ENCODE results near the gene FGGY. TPM values are rescaled to one million over a fixed set of nuclear protein-coding genes. Genes with fewer than 3 reads are reported as not detected.
"Not testable (repeated sequence)": the region's sequence is repeated elsewhere in the genome, so short reads cannot be mapped to it uniquely, and the experiment has no call there.

Gene FGGY
- total and polyA plus RNA-seq, 4 donors, result 9.0 to 44.4 (median 21.1) TPM

GRCh38 chr1:59730302-59730701 lies 433.4 kb downstream of the FGGY start:
- H3K4me3 ChIP-seq (ENCODE audit: low read depth, low read length), result no peak overlapping the region
- H3K27ac ChIP-seq (ENCODE audit: low read depth, low read length), result peak overlapping the region; percentile 72
- peak in 1 of 6 donors; percentile 52 for DNase-seq (ENCODE audit: low read depth in 4 of 6, low spot score in 6 of 6)
- no peaks in the 10 kb centered on the region for H3K9me3 ChIP-seq (ENCODE audit: control insufficient read depth, insufficient read depth, low read length)
- H3K36me3 ChIP-seq (ENCODE audit: control insufficient read depth, insufficient read depth, low read length), result no peaks in the 10 kb centered on the region
- H3K27me3 ChIP-seq (ENCODE audit: control insufficient read depth, insufficient read depth, low read length), result no peaks in the 10 kb centered on the region
- no CpG with 5 or more reads among the region's 1 CpG for WGBS (ENCODE audit: insufficient coverage)
- peaks cover 7% of the 10 kb centered on the region for H3K4me1 ChIP-seq (ENCODE audit: control insufficient read depth, insufficient read depth, low read length)

- Histone ChIP-seq H3K4me1 (ENCODE audit: control insufficient read depth, insufficient read depth, low read length) (peaks cover 7% of the 10 kb centered on the region), H3K9me3 (ENCODE audit: control insufficient read depth, insufficient read depth, low read length) (no peaks in the 10 kb centered on the region), H3K4me3 (ENCODE audit: low read depth, low read length) (no peak overlapping the region), H3K27ac (ENCODE audit: low read depth, low read length) (peak overlapping the region; percentile 72), H3K27me3 (ENCODE audit: control insufficient read depth, insufficient read depth, low read length) (no peaks in the 10 kb centered on the region), H3K36me3 (ENCODE audit: control insufficient read depth, insufficient read depth, low read length) (no peaks in the 10 kb centered on the region)
- 40% methylated on average over 7 of the region's 12 CpGs for WGBS (ENCODE audit: insufficient coverage)
- DNase-seq (ENCODE audit: low read depth in 4 of 6, low spot score in 6 of 6), result peak in 3 of 6 donors; percentile 31 to 78 (median 47)
Measured at GRCh38 chr1:59730759-59731478, 434.0 kb downstream of the FGGY start.

GRCh38 chr1:59731591-59731990 lies 434.7 kb downstream of the FGGY start:
- 100% methylated on average over 1 of the region's 1 CpG for WGBS (ENCODE audit: insufficient coverage)
- Histone ChIP-seq H3K36me3 (ENCODE audit: control insufficient read depth, insufficient read depth, low read length) (no peaks in the 10 kb centered on the region), H3K4me3 (ENCODE audit: low read depth, low read length) (no peak overlapping the region), H3K27me3 (ENCODE audit: control insufficient read depth, insufficient read depth, low read length) (no peaks in the 10 kb centered on the region), H3K9me3 (ENCODE audit: control insufficient read depth, insufficient read depth, low read length) (peaks cover under 1% of the 10 kb centered on the region), H3K4me1 (ENCODE audit: control insufficient read depth, insufficient read depth, low read length) (peaks cover 7% of the 10 kb centered on the region), H3K27ac (ENCODE audit: low read depth, low read length) (peak overlapping the region; percentile 72)
- DNase-seq (ENCODE audit: low read depth in 4 of 6, low spot score in 6 of 6), result no peak

- DNase-seq (ENCODE audit: low read depth in 4 of 6, low spot score in 6 of 6), result no peak
- Histone ChIP-seq H3K4me1 (ENCODE audit: control insufficient read depth, insufficient read depth, low read length) (peaks cover 7% of the 10 kb centered on the region), H3K9me3 (ENCODE audit: control insufficient read depth, insufficient read depth, low read length) (peaks cover 5% of the 10 kb centered on the region), H3K27ac (ENCODE audit: low read depth, low read length) (peak overlapping the region; percentile 36), H3K36me3 (ENCODE audit: control insufficient read depth, insufficient read depth, low read length) (no peaks in the 10 kb centered on the region), H3K4me3 (ENCODE audit: low read depth, low read length) (no peak overlapping the region), H3K27me3 (ENCODE audit: control insufficient read depth, insufficient read depth, low read length) (no peaks in the 10 kb centered on the region)
- 82% methylated on average over 9 of the region's 10 CpGs for WGBS (ENCODE audit: insufficient coverage)
Measured at GRCh38 chr1:59732214-59732955, 435.5 kb downstream of the FGGY start.

GRCh38 chr1:59733443-59734141 lies 436.7 kb downstream of the FGGY start:
- Histone ChIP-seq H3K9me3 (ENCODE audit: control insufficient read depth, insufficient read depth, low read length) (peaks cover 5% of the 10 kb centered on the region), H3K27ac (ENCODE audit: low read depth, low read length) (no peak overlapping the region), H3K36me3 (ENCODE audit: control insufficient read depth, insufficient read depth, low read length) (no peaks in the 10 kb centered on the region), H3K27me3 (ENCODE audit: control insufficient read depth, insufficient read depth, low read length) (no peaks in the 10 kb centered on the region), H3K4me1 (ENCODE audit: control insufficient read depth, insufficient read depth, low read length) (peaks cover 7% of the 10 kb centered on the region), H3K4me3 (ENCODE audit: low read depth, low read length) (no peak overlapping the region)
- no peak for DNase-seq (ENCODE audit: low read depth in 4 of 6, low spot score in 6 of 6)
- WGBS (ENCODE audit: insufficient coverage), result 86% methylated on average over 1 of the region's 3 CpGs

- not testable (repeated sequence) for H3K4me3 ChIP-seq (ENCODE audit: low read depth, low read length); H3K27ac ChIP-seq (ENCODE audit: low read depth, low read length); H3K9me3 ChIP-seq (ENCODE audit: control insufficient read depth, insufficient read depth, low read length); H3K27me3 ChIP-seq (ENCODE audit: control insufficient read depth, insufficient read depth, low read length); H3K4me1 ChIP-seq (ENCODE audit: control insufficient read depth, insufficient read depth, low read length); H3K36me3 ChIP-seq (ENCODE audit: control insufficient read depth, insufficient read depth, low read length); DNase-seq (ENCODE audit: low read depth in 4 of 6, low spot score in 6 of 6)
- 98% methylated on average over 3 of the region's 3 CpGs for WGBS (ENCODE audit: insufficient coverage)
Measured at GRCh38 chr1:59735927-59736326, 439.0 kb downstream of the FGGY start.

- no peaks in the 10 kb centered on the region for H3K36me3 ChIP-seq (ENCODE audit: control insufficient read depth, insufficient read depth, low read length)
- H3K9me3 ChIP-seq (ENCODE audit: control insufficient read depth, insufficient read depth, low read length), result peaks cover 5% of the 10 kb centered on the region
- H3K4me3 ChIP-seq (ENCODE audit: low read depth, low read length), result no peak overlapping the region
- 98% methylated on average over 4 of the region's 4 CpGs for WGBS (ENCODE audit: insufficient coverage)
- H3K27ac ChIP-seq (ENCODE audit: low read depth, low read length), result no peak overlapping the region
- H3K27me3 ChIP-seq (ENCODE audit: control insufficient read depth, insufficient read depth, low read length), result no peaks in the 10 kb centered on the region
- no peak for DNase-seq (ENCODE audit: low read depth in 4 of 6, low spot score in 6 of 6)
- H3K4me1 ChIP-seq (ENCODE audit: control insufficient read depth, insufficient read depth, low read length), result no peaks in the 10 kb centered on the region
Measured at GRCh38 chr1:59736744-59737143, 439.9 kb downstream of the FGGY start.

- Histone ChIP-seq H3K27me3 (ENCODE audit: control insufficient read depth, insufficient read depth, low read length) (no peaks in the 10 kb centered on the region), H3K9me3 (ENCODE audit: control insufficient read depth, insufficient read depth, low read length) (peaks cover 5% of the 10 kb centered on the region), H3K36me3 (ENCODE audit: control insufficient read depth, insufficient read depth, low read length) (no peaks in the 10 kb centered on the region), H3K27ac (ENCODE audit: low read depth, low read length) (no peak overlapping the region), H3K4me3 (ENCODE audit: low read depth, low read length) (no peak overlapping the region), H3K4me1 (ENCODE audit: control insufficient read depth, insufficient read depth, low read length) (no peaks in the 10 kb centered on the region)
- no peak for DNase-seq (ENCODE audit: low read depth in 4 of 6, low spot score in 6 of 6)
- WGBS (ENCODE audit: insufficient coverage), result 94% methylated on average over 3 of the region's 5 CpGs
Measured at GRCh38 chr1:59737638-59738037, 440.7 kb downstream of the FGGY start.

GRCh38 chr1:59738152-59738551 lies 441.3 kb downstream of the FGGY start:
- no CpG with 5 or more reads among the region's 3 CpGs for WGBS (ENCODE audit: insufficient coverage)
- DNase-seq (ENCODE audit: low read depth in 4 of 6, low spot score in 6 of 6), result peak in 1 of 6 donors; percentile 41

More at GRCh38 chr1:59738152-59738551, 441.3 kb downstream of the FGGY start:
- Histone ChIP-seq H3K36me3 (ENCODE audit: control insufficient read depth, insufficient read depth, low read length) (no peaks in the 10 kb centered on the region), H3K9me3 (ENCODE audit: control insufficient read depth, insufficient read depth, low read length) (peaks cover 5% of the 10 kb centered on the region), H3K4me3 (ENCODE audit: low read depth, low read length) (no peak overlapping the region), H3K4me1 (ENCODE audit: control insufficient read depth, insufficient read depth, low read length) (no peaks in the 10 kb centered on the region), H3K27me3 (ENCODE audit: control insufficient read depth, insufficient read depth, low read length) (no peaks in the 10 kb centered on the region), H3K27ac (ENCODE audit: low read depth, low read length) (no peak overlapping the region)

Data from spinal cord (tissue), 10 donors.